ENCODE results near the gene NEGR1.

- TF ChIP-seq CTCF (IDR thresholded peaks at IDR 0.05) = no peak
- TF ChIP-seq POLR2AphosphoS5 (IDR thresholded peaks at IDR 0.05; ENCODE audit: insufficient read depth in 1 of 2, low read depth in 1 of 2) = no peak
These were observed 84.6 kb downstream of the NEGR1 start for GRCh38 chr1:72197786-72198185.
